ENCODE data around the gene RNF34. TPM values are rescaled to one million over a fixed set of nuclear protein-coding genes. Genes with fewer than 3 reads are reported as not detected.

Gene RNF34
- total and polyA plus RNA-seq, 2 of the 13 experiments (the other 11 are each of a cell fraction or from before 2014, with no cell fraction given), result 36.8 to 53.2 TPM

- TF ChIP-seq, protein P1, sequence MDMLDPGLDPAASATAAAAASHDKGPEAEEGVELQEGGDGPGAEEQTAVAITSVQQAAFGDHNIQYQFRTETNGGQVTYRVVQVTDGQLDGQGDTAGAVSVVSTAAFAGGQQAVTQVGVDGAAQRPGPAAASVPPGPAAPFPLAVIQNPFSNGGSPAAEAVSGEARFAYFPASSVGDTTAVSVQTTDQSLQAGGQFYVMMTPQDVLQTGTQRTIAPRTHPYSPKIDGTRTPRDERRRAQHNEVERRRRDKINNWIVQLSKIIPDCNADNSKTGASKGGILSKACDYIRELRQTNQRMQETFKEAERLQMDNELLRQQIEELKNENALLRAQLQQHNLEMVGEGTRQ (IDR thresholded peaks at IDR 0.05; ENCODE audit: low read depth, low read length), result no peak
- TF ChIP-seq, protein P1 (CRISPR knock-in tag; IDR thresholded peaks at IDR 0.05; ENCODE audit: borderline replicate concordance), result no peak
- TF ChIP-seq ZNF768 (CRISPR knock-in tag; IDR thresholded peaks at IDR 0.05) (no peak), SRSF9 (IDR thresholded peaks at IDR 0.05; ENCODE audit: borderline replicate concordance, insufficient read depth, low read depth, low read length, poor library complexity, severe bottlenecking) (no peak), ELF1 (CRISPR knock-in tag; IDR thresholded peaks at IDR 0.05) (no peak), ZNF746 (CRISPR knock-in tag; IDR thresholded peaks at IDR 0.05) (no peak), RBAK (CRISPR knock-in tag; IDR thresholded peaks at IDR 0.05) (no peak), ZKSCAN1 (IDR thresholded peaks at IDR 0.05; ENCODE audit: low read length) (no peak), KLF16 (CRISPR knock-in tag; IDR thresholded peaks at IDR 0.05) (no peak), KDM6A (CRISPR knock-in tag; IDR thresholded peaks at IDR 0.05; ENCODE audit: low read depth) (no peak), SALL1 (CRISPR knock-in tag; IDR thresholded peaks at IDR 0.05) (peak; percentile 47; the same call in 1 of the 2 replicates)
- TF ChIP-seq, protein P2, sequence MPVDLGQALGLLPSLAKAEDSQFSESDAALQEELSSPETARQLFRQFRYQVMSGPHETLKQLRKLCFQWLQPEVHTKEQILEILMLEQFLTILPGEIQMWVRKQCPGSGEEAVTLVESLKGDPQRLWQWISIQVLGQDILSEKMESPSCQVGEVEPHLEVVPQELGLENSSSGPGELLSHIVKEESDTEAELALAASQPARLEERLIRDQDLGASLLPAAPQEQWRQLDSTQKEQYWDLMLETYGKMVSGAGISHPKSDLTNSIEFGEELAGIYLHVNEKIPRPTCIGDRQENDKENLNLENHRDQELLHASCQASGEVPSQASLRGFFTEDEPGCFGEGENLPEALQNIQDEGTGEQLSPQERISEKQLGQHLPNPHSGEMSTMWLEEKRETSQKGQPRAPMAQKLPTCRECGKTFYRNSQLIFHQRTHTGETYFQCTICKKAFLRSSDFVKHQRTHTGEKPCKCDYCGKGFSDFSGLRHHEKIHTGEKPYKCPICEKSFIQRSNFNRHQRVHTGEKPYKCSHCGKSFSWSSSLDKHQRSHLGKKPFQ (CRISPR knock-in tag; IDR thresholded peaks at IDR 0.05; ENCODE audit: insufficient replicate concordance), result no peak
- TF ChIP-seq, protein P3, sequence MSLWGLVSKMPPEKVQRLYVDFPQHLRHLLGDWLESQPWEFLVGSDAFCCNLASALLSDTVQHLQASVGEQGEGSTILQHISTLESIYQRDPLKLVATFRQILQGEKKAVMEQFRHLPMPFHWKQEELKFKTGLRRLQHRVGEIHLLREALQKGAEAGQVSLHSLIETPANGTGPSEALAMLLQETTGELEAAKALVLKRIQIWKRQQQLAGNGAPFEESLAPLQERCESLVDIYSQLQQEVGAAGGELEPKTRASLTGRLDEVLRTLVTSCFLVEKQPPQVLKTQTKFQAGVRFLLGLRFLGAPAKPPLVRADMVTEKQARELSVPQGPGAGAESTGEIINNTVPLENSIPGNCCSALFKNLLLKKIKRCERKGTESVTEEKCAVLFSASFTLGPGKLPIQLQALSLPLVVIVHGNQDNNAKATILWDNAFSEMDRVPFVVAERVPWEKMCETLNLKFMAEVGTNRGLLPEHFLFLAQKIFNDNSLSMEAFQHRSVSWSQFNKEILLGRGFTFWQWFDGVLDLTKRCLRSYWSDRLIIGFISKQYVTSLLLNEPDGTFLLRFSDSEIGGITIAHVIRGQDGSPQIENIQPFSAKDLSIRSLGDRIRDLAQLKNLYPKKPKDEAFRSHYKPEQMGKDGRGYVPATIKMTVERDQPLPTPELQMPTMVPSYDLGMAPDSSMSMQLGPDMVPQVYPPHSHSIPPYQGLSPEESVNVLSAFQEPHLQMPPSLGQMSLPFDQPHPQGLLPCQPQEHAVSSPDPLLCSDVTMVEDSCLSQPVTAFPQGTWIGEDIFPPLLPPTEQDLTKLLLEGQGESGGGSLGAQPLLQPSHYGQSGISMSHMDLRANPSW (CRISPR knock-in tag; IDR thresholded peaks at IDR 0.05; ENCODE audit: borderline replicate concordance), result no peak
- TF ChIP-seq, protein P4, sequence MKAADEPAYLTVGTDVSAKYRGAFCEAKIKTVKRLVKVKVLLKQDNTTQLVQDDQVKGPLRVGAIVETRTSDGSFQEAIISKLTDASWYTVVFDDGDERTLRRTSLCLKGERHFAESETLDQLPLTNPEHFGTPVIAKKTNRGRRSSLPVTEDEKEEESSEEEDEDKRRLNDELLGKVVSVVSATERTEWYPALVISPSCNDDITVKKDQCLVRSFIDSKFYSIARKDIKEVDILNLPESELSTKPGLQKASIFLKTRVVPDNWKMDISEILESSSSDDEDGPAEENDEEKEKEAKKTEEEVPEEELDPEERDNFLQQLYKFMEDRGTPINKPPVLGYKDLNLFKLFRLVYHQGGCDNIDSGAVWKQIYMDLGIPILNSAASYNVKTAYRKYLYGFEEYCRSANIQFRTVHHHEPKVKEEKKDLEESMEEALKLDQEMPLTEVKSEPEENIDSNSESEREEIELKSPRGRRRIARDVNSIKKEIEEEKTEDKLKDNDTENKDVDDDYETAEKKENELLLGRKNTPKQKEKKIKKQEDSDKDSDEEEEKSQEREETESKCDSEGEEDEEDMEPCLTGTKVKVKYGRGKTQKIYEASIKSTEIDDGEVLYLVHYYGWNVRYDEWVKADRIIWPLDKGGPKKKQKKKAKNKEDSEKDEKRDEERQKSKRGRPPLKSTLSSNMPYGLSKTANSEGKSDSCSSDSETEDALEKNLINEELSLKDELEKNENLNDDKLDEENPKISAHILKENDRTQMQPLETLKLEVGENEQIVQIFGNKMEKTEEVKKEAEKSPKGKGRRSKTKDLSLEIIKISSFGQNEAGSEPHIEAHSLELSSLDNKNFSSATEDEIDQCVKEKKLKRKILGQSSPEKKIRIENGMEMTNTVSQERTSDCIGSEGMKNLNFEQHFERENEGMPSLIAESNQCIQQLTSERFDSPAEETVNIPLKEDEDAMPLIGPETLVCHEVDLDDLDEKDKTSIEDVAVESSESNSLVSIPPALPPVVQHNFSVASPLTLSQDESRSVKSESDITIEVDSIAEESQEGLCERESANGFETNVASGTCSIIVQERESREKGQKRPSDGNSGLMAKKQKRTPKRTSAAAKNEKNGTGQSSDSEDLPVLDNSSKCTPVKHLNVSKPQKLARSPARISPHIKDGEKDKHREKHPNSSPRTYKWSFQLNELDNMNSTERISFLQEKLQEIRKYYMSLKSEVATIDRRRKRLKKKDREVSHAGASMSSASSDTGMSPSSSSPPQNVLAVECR (CRISPR knock-in tag; IDR thresholded peaks at IDR 0.05; ENCODE audit: borderline replicate concordance), result no peak
Measured at GRCh38 chr12:121443193-121443870, 43.4 kb downstream of the RNF34 start (continued).
